Measurements from ENCODE around the gene GZMM. TPM values are rescaled to one million over a fixed set of nuclear protein-coding genes. Genes with fewer than 3 reads are reported as not detected.

GZMM gene
- total and polyA plus RNA-seq, 2 experiments from 2014 or later: not detected

DNA sequence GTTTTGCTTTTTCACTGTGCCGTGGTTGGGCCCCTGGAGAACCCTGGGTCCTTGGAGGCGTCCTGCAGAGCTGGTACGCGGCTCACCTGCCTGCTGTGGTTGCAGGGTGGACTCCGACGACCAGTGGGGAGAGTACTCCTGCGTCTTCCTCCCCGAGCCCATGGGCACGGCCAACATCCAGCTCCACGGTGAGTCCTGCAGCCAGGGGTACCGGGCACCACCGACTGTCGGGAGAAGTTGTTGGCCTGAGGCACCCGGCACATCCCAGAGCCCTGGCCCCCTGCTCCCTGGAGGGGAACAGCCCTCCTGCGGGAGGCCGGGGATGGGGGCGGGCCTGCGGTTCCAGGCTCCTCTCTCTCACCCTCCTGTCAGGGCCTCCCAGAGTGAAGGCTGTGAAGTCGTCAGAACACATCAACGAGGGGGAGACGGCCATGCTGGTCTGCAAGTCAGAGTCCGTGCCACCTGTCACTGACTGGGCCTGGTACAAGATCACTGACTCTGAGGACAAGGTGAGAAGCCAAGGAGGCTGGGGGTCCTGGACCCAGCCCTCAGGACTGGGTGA is 36.5 kb downstream of the GZMM start:
- Histone ChIP-seq H3K9me2 (replicated peaks; ENCODE audit: insufficient read depth) (no peaks in the 10 kb centered on the region), H4K20me1 (ENCODE audit: insufficient read depth, poor library complexity, severe bottlenecking) (peaks cover 64% of the 10 kb centered on the region), H3K4me1 (ENCODE audit: insufficient read depth) (peaks cover 11% of the 10 kb centered on the region), H3K9me3 (ENCODE audit: low read depth) (no peaks in the 10 kb centered on the region), H3K79me2 (peaks cover 52% of the 10 kb centered on the region), H3K27me3 (no peaks in the 10 kb centered on the region), H3K36me3 (replicated peaks; ENCODE audit: insufficient read depth, low read depth) (no peaks in the 10 kb centered on the region), H3K4me3 (no peak overlapping the region), H3K27ac (no peak overlapping the region), H2AFZ (no peak overlapping the region), H3K4me2 (no peak overlapping the region)
- no peak for TF ChIP-seq EZH2 (IDR thresholded peaks at IDR 0.05; ENCODE audit: borderline replicate concordance)
- no peak for TF ChIP-seq EZH2phosphoT487 (IDR thresholded peaks at IDR 0.05; ENCODE audit: low read depth, severe bottlenecking, unreplicated experiment)
- TF ChIP-seq CTCF (IDR thresholded peaks at IDR 0.05; ENCODE audit: poor library complexity): no peak
- DNase-seq (ENCODE audit: low spot score): no peak
- 89% methylated on average over 22 of the region's 22 CpGs for WGBS (ENCODE audit: low lambda C conversion rate, missing lambda C conversion rate)

DNA sequence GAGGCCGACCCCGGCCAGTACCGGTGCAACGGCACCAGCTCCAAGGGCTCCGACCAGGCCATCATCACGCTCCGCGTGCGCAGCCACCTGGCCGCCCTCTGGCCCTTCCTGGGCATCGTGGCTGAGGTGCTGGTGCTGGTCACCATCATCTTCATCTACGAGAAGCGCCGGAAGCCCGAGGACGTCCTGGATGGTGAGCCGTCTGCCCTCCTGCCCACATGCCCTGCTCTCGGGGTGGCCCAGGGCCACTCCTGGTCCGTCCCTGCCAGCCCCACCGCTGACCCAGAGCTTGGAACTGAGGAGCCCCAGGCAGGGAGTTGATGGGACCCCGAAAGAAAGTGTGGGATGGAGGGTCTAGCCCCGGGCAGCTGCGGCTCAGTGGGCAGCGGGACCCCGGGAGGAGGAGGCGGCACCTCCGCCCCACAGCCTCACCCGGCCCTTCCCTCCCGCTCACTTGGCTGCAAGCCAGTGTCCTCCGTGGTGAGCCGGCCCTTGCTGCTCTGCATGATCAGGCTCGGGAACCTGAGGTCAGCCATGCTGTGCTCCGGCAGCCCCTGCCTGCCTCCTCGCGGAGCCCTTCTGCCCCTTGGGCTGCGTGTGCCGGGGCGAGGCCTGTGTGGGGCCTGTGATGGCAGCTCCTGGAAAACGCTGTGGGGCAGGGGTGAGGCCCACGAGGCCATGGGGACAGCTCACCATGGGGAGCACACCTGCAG is 37.7 kb downstream of the GZMM start:
- no peak for DNase-seq (ENCODE audit: low spot score)
- H3K4me1 ChIP-seq (ENCODE audit: insufficient read depth): no peaks in the 10 kb centered on the region
- H4K20me1 ChIP-seq (ENCODE audit: insufficient read depth, poor library complexity, severe bottlenecking): peaks cover 52% of the 10 kb centered on the region
- H3K9me3 ChIP-seq (ENCODE audit: low read depth): no peaks in the 10 kb centered on the region
- WGBS (ENCODE audit: low lambda C conversion rate, missing lambda C conversion rate): 94% methylated on average over 40 of the region's 40 CpGs
- no peaks in the 10 kb centered on the region for H3K9me2 ChIP-seq (replicated peaks; ENCODE audit: insufficient read depth)
- no peak overlapping the region for H3K4me3 ChIP-seq
- no peak overlapping the region for H3K27ac ChIP-seq
- H3K4me2 ChIP-seq: no peak overlapping the region
- no peak overlapping the region for H2AFZ ChIP-seq
- TF ChIP-seq EZH2 (IDR thresholded peaks at IDR 0.05; ENCODE audit: borderline replicate concordance) (no peak), EZH2phosphoT487 (IDR thresholded peaks at IDR 0.05; ENCODE audit: low read depth, severe bottlenecking, unreplicated experiment) (no peak), CTCF (IDR thresholded peaks at IDR 0.05; ENCODE audit: poor library complexity) (no peak)
- H3K27me3 ChIP-seq: no peaks in the 10 kb centered on the region
- H3K36me3 ChIP-seq (replicated peaks; ENCODE audit: insufficient read depth, low read depth): no peaks in the 10 kb centered on the region
- H3K79me2 ChIP-seq: peaks cover 40% of the 10 kb centered on the region

- no peaks in the 10 kb centered on the region for H3K36me3 ChIP-seq (replicated peaks; ENCODE audit: insufficient read depth, low read depth)
Observed at GRCh38 chr19:582497-583197, 38.8 kb downstream of the GZMM start.

More at GRCh38 chr19:582497-583197, 38.8 kb downstream of the GZMM start:
- Histone ChIP-seq H3K79me2 (peaks cover 29% of the 10 kb centered on the region), H3K4me3 (no peak overlapping the region), H3K9me3 (ENCODE audit: low read depth) (no peaks in the 10 kb centered on the region), H3K27ac (no peak overlapping the region), H3K27me3 (no peaks in the 10 kb centered on the region), H3K9me2 (replicated peaks; ENCODE audit: insufficient read depth) (no peaks in the 10 kb centered on the region), H3K4me1 (ENCODE audit: insufficient read depth) (no peaks in the 10 kb centered on the region), H2AFZ (no peak overlapping the region), H4K20me1 (ENCODE audit: insufficient read depth, poor library complexity, severe bottlenecking) (peaks cover 41% of the 10 kb centered on the region), H3K4me2 (no peak overlapping the region)
- TF ChIP-seq EZH2phosphoT487 (IDR thresholded peaks at IDR 0.05; ENCODE audit: low read depth, severe bottlenecking, unreplicated experiment) (no peak), CTCF (IDR thresholded peaks at IDR 0.05; ENCODE audit: poor library complexity) (no peak), EZH2 (IDR thresholded peaks at IDR 0.05; ENCODE audit: borderline replicate concordance) (no peak)
- DNase-seq (ENCODE audit: low spot score): no peak
- 88% methylated on average over 30 of the region's 31 CpGs for WGBS (ENCODE audit: low lambda C conversion rate, missing lambda C conversion rate)
